ENCODE measurements around the gene HDHD5. TPM values are rescaled to one million over a fixed set of nuclear protein-coding genes. Genes with fewer than 3 reads are reported as not detected.

Gene HDHD5
- total and polyA plus RNA-seq, 10 of the 15 experiments (the other 5 are each of a cell fraction or from before 2014, with no cell fraction given) = 1.7 to 68.0 (median 49.9) TPM

DNA sequence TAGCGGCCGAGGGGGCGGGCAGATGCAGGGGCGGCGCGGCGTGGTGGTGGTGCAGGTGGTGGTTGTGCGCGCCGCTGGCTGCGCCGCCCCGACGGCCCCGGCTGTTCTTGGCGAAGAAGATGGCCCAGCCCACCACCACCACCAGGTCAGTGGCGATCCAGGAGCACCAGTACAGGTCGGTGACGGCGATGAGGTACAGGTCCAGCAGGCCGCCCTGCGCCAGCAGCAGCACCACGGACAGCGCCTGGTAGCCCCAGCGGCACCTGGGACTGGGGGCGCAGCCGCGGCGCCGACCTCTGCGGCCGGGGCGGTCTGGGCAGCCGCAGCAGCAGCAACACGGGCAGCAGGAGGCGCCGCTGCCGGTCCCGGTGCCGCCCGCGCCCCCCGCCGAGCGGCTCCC is 38.8 kb downstream of the HDHD5 start (continued):
- TF ChIP-seq, protein P1, sequence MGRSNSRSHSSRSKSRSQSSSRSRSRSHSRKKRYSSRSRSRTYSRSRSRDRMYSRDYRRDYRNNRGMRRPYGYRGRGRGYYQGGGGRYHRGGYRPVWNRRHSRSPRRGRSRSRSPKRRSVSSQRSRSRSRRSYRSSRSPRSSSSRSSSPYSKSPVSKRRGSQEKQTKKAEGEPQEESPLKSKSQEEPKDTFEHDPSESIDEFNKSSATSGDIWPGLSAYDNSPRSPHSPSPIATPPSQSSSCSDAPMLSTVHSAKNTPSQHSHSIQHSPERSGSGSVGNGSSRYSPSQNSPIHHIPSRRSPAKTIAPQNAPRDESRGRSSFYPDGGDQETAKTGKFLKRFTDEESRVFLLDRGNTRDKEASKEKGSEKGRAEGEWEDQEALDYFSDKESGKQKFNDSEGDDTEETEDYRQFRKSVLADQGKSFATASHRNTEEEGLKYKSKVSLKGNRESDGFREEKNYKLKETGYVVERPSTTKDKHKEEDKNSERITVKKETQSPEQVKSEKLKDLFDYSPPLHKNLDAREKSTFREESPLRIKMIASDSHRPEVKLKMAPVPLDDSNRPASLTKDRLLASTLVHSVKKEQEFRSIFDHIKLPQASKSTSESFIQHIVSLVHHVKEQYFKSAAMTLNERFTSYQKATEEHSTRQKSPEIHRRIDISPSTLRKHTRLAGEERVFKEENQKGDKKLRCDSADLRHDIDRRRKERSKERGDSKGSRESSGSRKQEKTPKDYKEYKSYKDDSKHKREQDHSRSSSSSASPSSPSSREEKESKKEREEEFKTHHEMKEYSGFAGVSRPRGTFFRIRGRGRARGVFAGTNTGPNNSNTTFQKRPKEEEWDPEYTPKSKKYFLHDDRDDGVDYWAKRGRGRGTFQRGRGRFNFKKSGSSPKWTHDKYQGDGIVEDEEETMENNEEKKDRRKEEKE (IDR thresholded peaks at IDR 0.05) = no peak
- TF ChIP-seq, protein P2, sequence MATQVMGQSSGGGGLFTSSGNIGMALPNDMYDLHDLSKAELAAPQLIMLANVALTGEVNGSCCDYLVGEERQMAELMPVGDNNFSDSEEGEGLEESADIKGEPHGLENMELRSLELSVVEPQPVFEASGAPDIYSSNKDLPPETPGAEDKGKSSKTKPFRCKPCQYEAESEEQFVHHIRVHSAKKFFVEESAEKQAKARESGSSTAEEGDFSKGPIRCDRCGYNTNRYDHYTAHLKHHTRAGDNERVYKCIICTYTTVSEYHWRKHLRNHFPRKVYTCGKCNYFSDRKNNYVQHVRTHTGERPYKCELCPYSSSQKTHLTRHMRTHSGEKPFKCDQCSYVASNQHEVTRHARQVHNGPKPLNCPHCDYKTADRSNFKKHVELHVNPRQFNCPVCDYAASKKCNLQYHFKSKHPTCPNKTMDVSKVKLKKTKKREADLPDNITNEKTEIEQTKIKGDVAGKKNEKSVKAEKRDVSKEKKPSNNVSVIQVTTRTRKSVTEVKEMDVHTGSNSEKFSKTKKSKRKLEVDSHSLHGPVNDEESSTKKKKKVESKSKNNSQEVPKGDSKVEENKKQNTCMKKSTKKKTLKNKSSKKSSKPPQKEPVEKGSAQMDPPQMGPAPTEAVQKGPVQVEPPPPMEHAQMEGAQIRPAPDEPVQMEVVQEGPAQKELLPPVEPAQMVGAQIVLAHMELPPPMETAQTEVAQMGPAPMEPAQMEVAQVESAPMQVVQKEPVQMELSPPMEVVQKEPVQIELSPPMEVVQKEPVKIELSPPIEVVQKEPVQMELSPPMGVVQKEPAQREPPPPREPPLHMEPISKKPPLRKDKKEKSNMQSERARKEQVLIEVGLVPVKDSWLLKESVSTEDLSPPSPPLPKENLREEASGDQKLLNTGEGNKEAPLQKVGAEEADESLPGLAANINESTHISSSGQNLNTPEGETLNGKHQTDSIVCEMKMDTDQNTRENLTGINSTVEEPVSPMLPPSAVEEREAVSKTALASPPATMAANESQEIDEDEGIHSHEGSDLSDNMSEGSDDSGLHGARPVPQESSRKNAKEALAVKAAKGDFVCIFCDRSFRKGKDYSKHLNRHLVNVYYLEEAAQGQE (IDR thresholded peaks at IDR 0.05; ENCODE audit: low read depth, low read length) = peak; percentile 93
- no peak for TF ChIP-seq MEF2A (IDR thresholded peaks at IDR 0.05; ENCODE audit: insufficient read depth, low read depth, low read length)
- no peak for TF ChIP-seq SIX5 (IDR thresholded peaks at IDR 0.05; ENCODE audit: low read depth, low read length, severe bottlenecking)
- TF ChIP-seq, protein P3, sequence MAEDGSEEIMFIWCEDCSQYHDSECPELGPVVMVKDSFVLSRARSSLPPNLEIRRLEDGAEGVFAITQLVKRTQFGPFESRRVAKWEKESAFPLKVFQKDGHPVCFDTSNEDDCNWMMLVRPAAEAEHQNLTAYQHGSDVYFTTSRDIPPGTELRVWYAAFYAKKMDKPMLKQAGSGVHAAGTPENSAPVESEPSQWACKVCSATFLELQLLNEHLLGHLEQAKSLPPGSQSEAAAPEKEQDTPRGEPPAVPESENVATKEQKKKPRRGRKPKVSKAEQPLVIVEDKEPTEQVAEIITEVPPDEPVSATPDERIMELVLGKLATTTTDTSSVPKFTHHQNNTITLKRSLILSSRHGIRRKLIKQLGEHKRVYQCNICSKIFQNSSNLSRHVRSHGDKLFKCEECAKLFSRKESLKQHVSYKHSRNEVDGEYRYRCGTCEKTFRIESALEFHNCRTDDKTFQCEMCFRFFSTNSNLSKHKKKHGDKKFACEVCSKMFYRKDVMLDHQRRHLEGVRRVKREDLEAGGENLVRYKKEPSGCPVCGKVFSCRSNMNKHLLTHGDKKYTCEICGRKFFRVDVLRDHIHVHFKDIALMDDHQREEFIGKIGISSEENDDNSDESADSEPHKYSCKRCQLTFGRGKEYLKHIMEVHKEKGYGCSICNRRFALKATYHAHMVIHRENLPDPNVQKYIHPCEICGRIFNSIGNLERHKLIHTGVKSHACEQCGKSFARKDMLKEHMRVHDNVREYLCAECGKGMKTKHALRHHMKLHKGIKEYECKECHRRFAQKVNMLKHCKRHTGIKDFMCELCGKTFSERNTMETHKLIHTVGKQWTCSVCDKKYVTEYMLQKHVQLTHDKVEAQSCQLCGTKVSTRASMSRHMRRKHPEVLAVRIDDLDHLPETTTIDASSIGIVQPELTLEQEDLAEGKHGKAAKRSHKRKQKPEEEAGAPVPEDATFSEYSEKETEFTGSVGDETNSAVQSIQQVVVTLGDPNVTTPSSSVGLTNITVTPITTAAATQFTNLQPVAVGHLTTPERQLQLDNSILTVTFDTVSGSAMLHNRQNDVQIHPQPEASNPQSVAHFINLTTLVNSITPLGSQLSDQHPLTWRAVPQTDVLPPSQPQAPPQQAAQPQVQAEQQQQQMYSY (CRISPR knock-in tag; IDR thresholded peaks at IDR 0.05) = no peak
